ENCODE data around the gene B4GALT2. TPM values are rescaled to one million over a fixed set of nuclear protein-coding genes. Genes with fewer than 3 reads are reported as not detected.

The B4GALT2 gene
- total and polyA plus RNA-seq, 10 of the 15 experiments (the other 5 are each of a cell fraction or from before 2014, with no cell fraction given), result 0.98 to 61.0 (median 23.4) TPM

- ATAC-seq (no peak), DNase-seq (ENCODE audit: low read depth, low spot score) (no peak), FAIRE-seq (no peak)
- 56% methylated on average over 3 of the region's 4 CpGs for WGBS (ENCODE audit: insufficient coverage, insufficient replicate concordance, low lambda C conversion rate, missing lambda C conversion rate)
- H4K20me1 ChIP-seq (ENCODE audit: control insufficient read depth, insufficient read depth), result no peaks in the 10 kb centered on the region
- no TSS peak for BruUV-seq (replicated peaks)
- H3K9me3 ChIP-seq (replicated peaks; ENCODE audit: control insufficient read depth, insufficient read depth, low read length), result no peaks in the 10 kb centered on the region
- no peaks in the 10 kb centered on the region for H3K27me3 ChIP-seq (replicated peaks in 1 of 2; ENCODE audit: control insufficient read depth in 2 of 2, insufficient read depth in 2 of 2, low read length in 1 of 2)
- ChIA-PET SMC1A (ENCODE audit: uncharacterized antibody, unreplicated experiment) (interaction anchor here (2.1 kb wide), 1 partner anchor 99 kb away, joined by 5 read pairs; no protein-coding TSS in a partner anchor), POLR2A (no interaction called here), RAD21 (ENCODE audit: unreplicated experiment) (interaction anchor here (0.6 to 4.5 kb wide), 6 partner anchors 19 to 1113 kb away, joined by 3 to 39 read pairs (median 4); no protein-coding TSS in a partner anchor), CTCF (interaction anchor here (3.9 to 8.9 kb wide), 4 partner anchors 14 to 270 kb away, joined by 25 to 167 read pairs (median 57); no protein-coding TSS in a partner anchor)
- H3K4me2 ChIP-seq (ENCODE audit: control insufficient read depth, insufficient read depth), result no peak overlapping the region
- peaks cover 3% of the 10 kb centered on the region for H3K4me1 ChIP-seq (ENCODE audit: control insufficient read depth, insufficient read depth, low read length)
- H3K9ac ChIP-seq (ENCODE audit: control insufficient read depth, insufficient read depth, low read length), result no peak overlapping the region
- H3K36me3 ChIP-seq (ENCODE audit: control insufficient read depth in 2 of 2, insufficient read depth in 2 of 2, low read length in 1 of 2), result no peaks in the 10 kb centered on the region
- TF ChIP-seq YY1 (IDR thresholded peaks at IDR 0.05; ENCODE audit: low read depth, low read length), result no peak
- no peak for TF ChIP-seq ZNF207 (IDR thresholded peaks at IDR 0.05; ENCODE audit: borderline replicate concordance)
- no peak for TF ChIP-seq STAT1 (conservative IDR thresholded peaks at IDR 0.05)
- no peak for TF ChIP-seq RFX5 (IDR thresholded peaks at IDR 0.05; ENCODE audit: low read depth, low read length)
- no peak for TF ChIP-seq NRF1 (conservative IDR thresholded peaks at IDR 0.05; ENCODE audit: low read depth, low read length)
- no peak for TF ChIP-seq CUX1 (IDR thresholded peaks at IDR 0.05; ENCODE audit: insufficient replicate concordance, low read depth, low read length)
- TF ChIP-seq EP300 (IDR thresholded peaks at IDR 0.05; ENCODE audit: borderline replicate concordance in 1 of 2, control insufficient read depth in 1 of 2, low read depth in 2 of 2, low read length in 2 of 2), result no peak
- TF ChIP-seq SMAD5 (IDR thresholded peaks at IDR 0.05; ENCODE audit: low read depth), result no peak
- no peak for TF ChIP-seq USF1 (IDR thresholded peaks at IDR 0.05; ENCODE audit: borderline replicate concordance, extremely low read length, insufficient read depth, low read depth, low read length)
- TF ChIP-seq POU2F2 (IDR thresholded peaks at IDR 0.05; ENCODE audit: borderline replicate concordance, low read depth, low read length), result no peak
- intact Hi-C loops (cut with micrococcal nuclease; ENCODE audit: unreplicated experiment) (loop anchor here (5.0 kb wide), 1 partner anchor 42 kb away; the partner anchor contains the start of gene CCDC24), in situ Hi-C loops (cut with MboI) (loop anchor here (10.0 kb wide), 1 partner anchor 270 kb away; no protein-coding TSS in a partner anchor)
- no peak overlapping the region for H3K27ac ChIP-seq (ENCODE audit: control insufficient read depth, insufficient read depth)
- H3K4me3 ChIP-seq, result no peak overlapping the region
- H2AFZ ChIP-seq (ENCODE audit: control insufficient read depth, low read depth, low read length), result no peak overlapping the region
- no peaks in the 10 kb centered on the region for H3K79me2 ChIP-seq (ENCODE audit: control insufficient read depth, insufficient read depth, low read length)
Observed at GRCh38 chr1:44034423-44034822, 55.4 kb downstream of the B4GALT2 start.

Data from GM12878 (cell line).